A549 (cell line): ENCODE results near the gene ATP11A.

Experiments used
- NFE2L2 ChIP-seq: fragments of 150-350 bp; conservative IDR thresholded peaks from 2 replicates; pipeline ENCODE4 v1.6.1; 2014; ENCODE audit warnings: low read length
- RAD21 ChIP-seq, 2 experiments: fragments of >200 bp in 1 of 2; sonication (Bioruptor Twin) in 1 of 2; formaldehyde crosslinking in 1 of 2; IDR thresholded peaks in 1 of 2; conservative IDR thresholded peaks in 1 of 2; 2 replicates in 1 of 2; 3 replicates in 1 of 2; pipeline ENCODE4 v1.6.1; 2012 to 2018; ENCODE audit warnings: inconsistent platforms in 1 of 2
- TF ChIP-seq, protein P1 (sequence below): fragments of 150-350 bp; IDR thresholded peaks from 2 replicates; pipeline ENCODE4 v1.6.1; 2014; ENCODE audit warnings: low read depth, mild to moderate bottlenecking, low read length
- TF ChIP-seq, protein P2 (sequence below): fragments of >200 bp; sonication (Bioruptor Twin); formaldehyde crosslinking; IDR thresholded peaks from 3 replicates; pipeline ENCODE4 v1.5.1; 2016
- TF ChIP-seq, protein P3 (sequence below): IDR thresholded peaks from 2 replicates; pipeline ENCODE4 v1.6.1; 2012
- TF ChIP-seq, protein P4 (sequence below): fragments of 450-650 bp; IDR thresholded peaks from 2 replicates; pipeline ENCODE4 v1.6.1; 2014; ENCODE audit warnings: antibody characterized with exemption

DNA sequence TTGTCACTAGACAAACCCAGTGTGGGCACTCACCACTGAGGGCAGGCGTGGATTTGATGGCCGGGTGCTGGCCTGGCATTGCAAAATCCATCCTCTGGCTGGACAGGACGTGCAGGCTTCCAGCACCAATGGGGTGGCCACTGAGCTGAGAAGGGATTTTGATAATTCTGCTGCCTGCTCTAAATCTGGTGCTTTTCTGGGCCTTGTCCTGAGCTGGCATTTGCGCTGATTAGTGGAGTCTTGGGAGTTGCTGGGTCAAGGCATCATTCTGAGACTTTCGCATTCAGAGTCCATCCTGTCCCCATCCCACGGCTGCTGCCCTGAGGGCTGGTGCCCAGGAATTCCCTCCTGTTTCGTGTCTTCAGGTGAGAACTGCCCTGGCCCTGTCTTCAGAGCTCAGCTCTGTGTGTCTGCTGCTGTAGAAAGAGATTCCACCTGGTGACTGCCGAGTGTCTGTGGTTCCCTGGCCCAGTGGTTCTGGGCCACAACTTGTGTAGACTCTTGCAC is 213.3 kb downstream of the ATP11A start:
- TF ChIP-seq, protein P1, sequence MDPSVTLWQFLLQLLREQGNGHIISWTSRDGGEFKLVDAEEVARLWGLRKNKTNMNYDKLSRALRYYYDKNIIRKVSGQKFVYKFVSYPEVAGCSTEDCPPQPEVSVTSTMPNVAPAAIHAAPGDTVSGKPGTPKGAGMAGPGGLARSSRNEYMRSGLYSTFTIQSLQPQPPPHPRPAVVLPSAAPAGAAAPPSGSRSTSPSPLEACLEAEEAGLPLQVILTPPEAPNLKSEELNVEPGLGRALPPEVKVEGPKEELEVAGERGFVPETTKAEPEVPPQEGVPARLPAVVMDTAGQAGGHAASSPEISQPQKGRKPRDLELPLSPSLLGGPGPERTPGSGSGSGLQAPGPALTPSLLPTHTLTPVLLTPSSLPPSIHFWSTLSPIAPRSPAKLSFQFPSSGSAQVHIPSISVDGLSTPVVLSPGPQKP = no peak
- TF ChIP-seq, protein P2, sequence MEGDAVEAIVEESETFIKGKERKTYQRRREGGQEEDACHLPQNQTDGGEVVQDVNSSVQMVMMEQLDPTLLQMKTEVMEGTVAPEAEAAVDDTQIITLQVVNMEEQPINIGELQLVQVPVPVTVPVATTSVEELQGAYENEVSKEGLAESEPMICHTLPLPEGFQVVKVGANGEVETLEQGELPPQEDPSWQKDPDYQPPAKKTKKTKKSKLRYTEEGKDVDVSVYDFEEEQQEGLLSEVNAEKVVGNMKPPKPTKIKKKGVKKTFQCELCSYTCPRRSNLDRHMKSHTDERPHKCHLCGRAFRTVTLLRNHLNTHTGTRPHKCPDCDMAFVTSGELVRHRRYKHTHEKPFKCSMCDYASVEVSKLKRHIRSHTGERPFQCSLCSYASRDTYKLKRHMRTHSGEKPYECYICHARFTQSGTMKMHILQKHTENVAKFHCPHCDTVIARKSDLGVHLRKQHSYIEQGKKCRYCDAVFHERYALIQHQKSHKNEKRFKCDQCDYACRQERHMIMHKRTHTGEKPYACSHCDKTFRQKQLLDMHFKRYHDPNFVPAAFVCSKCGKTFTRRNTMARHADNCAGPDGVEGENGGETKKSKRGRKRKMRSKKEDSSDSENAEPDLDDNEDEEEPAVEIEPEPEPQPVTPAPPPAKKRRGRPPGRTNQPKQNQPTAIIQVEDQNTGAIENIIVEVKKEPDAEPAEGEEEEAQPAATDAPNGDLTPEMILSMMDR = no peak
- TF ChIP-seq, protein P3, sequence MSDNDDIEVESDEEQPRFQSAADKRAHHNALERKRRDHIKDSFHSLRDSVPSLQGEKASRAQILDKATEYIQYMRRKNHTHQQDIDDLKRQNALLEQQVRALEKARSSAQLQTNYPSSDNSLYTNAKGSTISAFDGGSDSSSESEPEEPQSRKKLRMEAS = no peak
- TF ChIP-seq NFE2L2 = no peak
- TF ChIP-seq, protein P4, sequence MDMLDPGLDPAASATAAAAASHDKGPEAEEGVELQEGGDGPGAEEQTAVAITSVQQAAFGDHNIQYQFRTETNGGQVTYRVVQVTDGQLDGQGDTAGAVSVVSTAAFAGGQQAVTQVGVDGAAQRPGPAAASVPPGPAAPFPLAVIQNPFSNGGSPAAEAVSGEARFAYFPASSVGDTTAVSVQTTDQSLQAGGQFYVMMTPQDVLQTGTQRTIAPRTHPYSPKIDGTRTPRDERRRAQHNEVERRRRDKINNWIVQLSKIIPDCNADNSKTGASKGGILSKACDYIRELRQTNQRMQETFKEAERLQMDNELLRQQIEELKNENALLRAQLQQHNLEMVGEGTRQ = no peak
- TF ChIP-seq RAD21 (conservative IDR thresholded peaks at IDR 0.05 in 1 of 2, IDR thresholded peaks at IDR 0.05 in 1 of 2) = no peak
